NCI-H1092 treated with DMSO at 0.1 percent for 48 hours (cell line): ENCODE data around the gene EPHB1.
"Not testable (repeated sequence)": the region's sequence is repeated elsewhere in the genome, so short reads cannot be mapped to it uniquely, and the experiment has no call there.

Experiments used
- DNase-seq: peaks from one replicate; lab custom pipeline; 2025; lab: John Stamatoyannopoulos, UW

Gene EPHB1

DNA sequence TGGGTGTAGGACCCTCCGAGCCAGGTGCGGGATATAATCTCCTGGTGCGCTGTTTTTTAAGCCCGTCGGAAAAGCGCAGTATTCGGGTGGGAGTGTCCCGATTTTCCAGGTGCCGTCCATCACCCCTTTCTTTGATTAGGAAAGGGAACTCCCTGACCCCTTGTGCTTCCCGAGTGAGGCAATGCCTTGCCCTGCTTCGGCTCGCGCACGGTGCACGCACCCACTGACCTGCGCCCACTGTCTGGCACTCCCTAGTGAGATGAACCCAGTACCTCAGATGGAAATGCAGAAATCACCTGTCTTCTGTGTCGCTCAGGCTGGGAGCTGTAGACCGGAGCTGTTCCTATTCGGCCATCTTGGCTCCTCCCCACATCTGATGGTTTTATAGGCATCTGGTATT is 210.6 kb downstream of the EPHB1 start:
- not testable (repeated sequence) for DNase-seq

DNA sequence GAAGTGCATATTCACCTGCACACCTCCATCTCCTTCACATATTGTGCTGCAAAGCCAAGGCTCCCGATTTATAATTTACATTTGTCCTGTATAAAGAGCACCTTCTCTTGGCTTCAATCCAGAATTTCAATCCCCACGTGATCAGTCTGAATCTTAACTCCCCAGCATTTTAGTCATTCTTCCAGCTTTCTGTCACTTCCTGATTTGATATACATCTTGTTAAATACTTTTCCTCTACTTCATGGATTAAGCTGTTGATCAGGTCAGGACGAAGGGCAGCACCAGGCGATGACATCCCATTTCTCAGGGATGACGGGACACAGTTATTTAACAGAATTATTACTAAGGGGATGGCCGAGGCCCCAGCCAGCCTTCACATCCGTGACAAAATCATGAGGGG is 212.5 kb downstream of the EPHB1 start:
- DNase-seq = no peak

DNA sequence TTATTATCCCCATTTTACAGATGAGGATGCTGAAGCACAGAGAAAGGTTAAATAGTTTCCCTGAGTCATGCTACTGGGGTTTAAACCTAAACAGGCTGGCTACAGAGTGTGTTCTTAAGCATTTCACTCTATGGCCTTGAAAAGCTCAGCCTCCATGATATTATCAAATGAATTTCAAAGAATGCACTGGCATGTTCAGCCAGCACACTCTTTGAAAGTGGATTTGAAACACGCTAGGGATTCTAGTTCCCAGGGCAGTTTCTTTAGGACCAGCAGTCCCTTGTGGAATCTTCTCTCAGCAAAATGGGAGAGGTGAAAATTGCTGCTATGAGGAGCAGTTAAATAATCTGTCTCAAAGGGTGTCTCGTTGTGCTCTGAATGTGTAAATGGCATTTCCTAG is 213.3 kb downstream of the EPHB1 start:
- no peak for DNase-seq

DNA sequence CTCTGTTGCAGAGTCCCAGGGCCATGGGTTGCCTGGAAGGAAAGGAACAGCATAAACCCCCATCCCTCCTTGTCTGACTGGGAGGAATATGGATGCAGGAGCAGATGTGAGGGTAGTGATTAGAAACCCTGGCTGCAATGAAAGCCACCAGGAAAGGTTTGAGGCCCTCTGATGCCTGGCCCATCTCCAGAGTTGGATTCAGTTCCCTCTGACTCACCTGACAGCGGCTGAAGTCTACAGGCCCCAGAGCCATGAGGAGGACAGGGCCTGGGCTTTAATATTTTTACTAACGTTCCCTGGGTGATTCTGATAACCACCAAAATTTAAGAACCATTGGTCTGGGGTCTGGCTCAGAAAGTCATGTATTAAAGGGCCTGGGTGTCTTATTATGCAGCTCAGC is 214.0 kb downstream of the EPHB1 start:
- DNase-seq = no peak

DNA sequence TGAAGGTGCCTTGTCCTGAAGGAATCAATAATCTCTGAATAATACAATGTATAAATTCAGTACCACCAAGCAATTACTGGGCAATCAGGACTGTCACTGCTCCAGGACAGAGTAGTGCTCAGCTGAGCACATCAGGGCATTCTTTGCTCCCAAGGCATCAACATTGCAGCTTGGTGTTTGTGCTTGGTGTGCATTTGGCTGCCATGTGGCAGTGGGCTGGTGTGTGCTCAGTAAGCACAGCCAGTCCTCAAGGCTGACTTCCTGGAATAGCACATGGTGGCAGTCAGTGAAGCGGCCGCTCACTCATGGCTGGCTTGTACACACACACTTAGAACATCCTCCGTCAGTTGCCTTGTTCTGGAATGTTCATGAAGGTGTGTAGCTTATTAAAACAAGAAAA is 217.0 kb downstream of the EPHB1 start:
- DNase-seq = no peak

DNA sequence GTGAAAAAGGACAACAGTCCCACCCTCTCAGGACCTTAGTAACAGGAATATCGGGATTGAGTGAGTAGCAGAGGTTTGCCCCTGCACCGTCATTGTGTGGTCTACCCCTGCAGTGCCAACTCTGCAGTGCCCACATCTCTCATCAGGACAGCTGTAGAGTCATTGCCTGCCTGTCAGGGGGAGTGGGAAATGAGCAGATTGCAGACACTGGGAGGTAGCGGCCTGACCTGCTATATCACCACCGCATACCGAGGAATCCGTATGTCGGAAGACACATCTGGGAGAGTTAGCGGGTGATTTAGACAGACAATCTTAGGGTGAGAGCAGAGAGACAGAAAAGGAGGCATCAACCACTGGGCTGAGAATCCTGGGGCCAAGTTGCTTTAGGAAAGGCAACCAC is 218.1 kb downstream of the EPHB1 start:
- no peak for DNase-seq

DNA sequence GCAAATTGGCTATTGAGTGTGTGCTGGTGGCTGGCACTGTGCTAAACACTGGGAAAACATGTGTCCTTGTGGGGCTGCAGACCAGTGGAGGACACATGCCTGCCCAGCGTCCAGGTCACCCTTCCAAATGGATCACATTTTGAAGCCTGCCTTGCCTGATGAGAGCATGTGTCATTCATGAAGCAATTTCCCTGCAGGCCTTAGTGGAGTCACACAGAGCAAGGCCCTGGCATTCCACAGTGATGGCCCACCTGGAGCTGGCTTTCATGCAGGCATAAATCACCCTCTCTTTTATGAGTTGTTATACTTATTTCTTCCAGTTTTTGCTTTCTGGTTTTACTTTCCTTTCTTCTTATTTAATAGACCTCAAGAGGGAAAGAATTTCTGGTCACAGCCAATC is 219.5 kb downstream of the EPHB1 start:
- DNase-seq = no peak

DNA sequence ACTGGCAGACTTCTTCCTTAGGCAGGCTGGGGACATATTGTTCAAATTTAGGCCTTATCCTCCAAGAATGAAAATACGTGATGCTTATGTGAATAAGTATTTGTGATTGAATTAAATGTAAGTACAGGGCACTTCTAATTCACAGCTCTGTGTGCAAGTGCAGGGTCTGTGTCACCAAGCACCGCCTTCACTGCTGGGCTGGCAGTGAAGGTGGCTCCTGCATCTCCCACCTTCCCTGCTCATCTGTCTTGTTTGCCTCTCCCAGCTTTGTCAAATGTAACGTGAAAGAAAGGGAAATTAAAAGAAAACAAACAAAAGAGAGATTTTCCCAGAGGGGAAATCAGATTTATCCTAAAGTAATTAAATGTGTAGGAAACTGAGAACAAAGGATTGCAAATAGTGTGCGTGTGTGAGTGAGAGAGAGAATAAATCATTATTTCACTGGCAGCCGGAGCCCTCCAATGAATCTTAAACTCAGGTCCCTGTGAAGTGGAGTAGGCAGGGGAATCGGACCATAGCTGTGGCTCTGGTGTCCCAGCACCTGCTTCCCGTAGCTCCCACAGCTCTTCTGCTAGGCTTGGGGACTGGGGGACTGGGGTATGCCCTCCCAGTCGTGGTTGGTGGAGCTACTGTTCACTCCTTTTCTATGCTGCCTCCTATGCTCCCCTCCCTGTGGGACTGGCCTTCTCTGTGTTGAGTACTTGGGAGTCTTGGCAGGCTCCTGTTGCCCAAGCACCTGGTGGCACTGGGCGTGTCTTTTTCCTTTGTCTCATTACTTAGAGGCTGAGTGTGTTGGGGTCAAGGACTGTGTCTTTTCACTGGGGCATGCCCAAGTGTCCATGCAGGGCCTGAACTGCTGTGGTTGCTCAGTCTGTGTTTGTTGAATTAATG is 222.2 kb downstream of the EPHB1 start:
- peak; percentile 39 for DNase-seq

DNA sequence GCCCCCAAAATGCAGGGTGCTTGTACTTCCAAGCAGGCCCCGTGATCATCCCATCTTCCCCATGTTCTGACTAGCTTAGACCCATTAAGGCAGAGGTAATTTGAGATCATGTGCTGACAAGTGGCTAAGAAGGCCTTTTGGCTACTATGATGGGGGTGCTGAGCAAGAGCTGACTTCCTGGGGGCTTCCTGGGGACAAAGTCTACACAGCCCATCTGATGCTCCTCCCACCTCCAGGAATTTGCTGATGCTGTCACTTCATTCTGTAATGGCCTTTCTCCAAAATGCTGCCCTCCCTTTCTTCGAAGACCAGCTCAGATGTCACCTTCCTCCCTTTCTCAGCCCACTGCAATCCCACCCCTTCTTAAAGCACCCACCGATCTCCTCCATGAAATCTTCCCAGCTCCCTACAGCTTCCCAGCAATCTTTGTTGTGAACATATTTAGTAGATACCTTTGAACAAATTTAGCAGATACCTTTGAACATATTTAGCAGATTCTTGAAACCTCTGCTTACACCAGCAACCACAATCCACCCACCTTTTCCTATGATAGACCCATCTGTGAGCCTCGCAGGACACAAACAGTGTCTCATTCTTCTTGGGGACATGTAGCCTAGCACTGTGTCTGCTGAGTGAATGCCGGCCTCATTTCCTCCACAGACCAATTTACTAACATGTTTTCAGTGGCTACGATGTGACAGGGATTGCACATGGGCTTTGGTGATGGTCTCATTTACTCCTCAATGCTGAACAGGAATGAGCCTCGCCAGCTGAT is 223.3 kb downstream of the EPHB1 start:
- no peak for DNase-seq

DNA sequence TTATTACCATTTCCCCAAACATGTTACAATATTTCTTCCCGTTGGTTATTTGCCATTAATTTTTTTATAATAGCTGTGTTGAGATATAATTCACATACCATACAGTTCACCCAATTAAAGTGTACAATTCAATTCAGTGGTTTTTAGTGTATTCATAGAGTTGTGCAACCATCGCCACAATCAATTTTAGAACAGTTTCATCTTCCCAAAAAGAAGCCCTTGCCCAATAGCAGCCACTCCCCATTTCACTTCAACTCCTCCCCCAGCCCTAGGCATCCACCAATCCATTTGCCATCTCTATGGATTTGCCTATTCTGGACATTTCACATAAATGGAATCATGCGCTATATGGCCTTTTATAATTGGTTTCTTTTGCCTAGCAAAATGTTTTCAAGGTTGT is 225.1 kb downstream of the EPHB1 start:
- no peak for DNase-seq

DNA sequence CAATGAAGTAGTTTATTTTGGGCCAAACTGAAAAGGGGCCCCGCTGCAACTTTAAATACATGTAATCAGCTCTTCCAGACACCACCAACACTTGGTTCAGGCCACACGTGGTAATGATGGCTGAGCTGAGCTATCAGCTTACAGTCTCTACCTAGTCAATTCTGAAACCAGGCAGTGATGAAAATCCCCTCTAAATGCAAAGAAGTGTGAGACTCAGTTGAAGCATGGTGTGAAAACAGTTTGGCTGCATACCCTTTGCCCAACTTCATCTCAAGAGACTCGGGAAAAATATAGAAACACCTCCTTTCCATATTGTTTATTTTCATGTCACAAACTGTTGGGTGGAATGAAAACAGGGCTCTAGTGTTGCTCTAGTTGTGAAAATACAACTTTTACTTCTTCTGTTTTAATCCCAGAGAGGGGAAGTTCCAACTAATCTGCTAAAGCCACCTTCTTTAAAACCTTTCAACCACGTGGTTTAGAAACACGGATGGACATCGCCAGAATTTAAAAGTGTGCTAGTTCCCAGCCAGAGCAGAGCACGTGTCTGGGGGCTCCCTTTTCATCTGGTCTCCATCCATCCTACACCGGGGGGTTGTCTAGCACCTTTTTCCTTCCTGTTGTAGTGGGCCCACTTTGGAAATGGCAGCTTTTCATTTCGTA is 229.1 kb downstream of the EPHB1 start:
- DNase-seq = no peak

DNA sequence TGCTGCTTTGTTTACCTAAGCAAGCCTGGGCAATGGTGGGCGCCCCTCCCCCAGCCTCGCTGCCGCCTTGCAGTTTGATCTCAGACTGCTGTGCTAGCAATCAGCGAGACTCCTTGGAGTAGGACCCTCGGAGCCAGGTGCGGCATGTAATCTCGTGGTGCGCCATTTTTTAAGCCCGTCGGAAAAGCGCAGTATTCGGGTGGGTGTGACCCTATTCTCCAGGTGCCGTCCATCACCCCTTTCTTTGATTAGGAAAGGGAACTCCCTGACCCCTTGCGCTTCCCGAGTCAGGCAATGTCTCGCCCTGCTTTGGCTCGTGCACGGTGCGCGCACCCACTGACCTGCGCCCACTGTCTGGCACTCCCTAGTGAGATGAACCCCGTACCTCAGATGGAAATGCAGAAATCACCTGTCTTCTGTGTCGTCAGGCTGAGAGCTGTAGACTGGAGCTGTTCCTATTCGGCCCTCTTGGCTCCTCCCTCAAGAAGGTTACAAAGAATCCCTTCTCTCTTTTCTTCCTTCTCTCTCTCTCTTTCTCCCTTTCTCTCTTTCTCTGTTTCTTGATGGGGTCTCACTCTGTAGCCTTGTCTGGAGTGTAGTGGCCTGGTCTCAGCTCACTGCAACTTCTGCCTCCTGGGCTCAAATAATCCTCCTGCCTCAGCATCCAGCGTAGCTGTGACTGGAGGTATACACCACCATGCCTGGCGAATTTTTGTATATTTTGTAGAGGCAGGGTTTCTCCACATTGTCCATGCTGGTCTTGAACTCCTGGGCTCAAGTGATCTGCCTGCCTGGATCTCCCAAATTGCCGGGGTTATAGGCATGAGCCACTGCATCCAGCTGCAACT is 235.9 kb downstream of the EPHB1 start:
- not testable (repeated sequence) for DNase-seq

DNA sequence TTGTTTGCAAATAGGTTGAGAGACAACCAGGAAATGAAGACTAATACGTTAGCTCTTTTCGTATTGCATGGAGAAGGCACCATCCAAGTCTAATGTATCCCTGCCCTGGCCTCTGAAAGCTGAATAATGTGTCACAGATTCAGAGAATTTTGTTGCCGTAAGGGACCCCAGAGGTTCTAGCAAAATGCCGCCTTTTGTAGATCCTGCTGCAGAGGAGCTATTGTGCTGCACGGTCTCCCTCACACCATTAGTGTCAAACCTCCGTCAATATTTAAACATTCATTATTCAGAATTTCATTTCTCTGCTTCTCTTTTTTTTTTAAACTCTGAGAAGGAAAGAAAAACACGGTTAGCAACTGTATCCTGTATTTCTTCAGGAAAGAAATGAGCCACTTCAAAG is 238.7 kb downstream of the EPHB1 start:
- no peak for DNase-seq

DNA sequence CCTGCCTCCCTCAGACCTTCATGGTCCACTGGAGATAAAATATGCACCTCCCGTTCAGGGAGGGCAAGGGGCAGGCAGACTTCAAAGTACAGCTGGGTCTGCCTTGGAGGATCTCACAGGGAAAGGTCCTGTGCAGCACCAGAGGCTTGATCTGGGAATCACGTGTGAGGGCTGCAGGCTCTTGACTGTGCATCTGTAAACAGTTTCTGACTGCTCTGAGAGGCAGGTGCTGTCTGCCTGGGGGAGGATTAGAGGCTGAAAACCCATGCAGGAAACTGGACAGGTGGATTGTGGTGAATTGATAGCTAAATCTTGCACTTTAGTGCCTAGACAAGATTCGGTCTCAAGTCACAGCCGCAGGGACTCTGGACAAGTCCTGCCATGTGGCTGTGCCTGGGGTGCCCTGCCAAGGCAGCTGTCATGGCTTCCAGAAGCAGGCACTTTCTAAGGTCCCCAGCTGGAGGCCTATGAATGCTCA is 239.3 kb downstream of the EPHB1 start:
- peak; percentile 36 for DNase-seq

DNA sequence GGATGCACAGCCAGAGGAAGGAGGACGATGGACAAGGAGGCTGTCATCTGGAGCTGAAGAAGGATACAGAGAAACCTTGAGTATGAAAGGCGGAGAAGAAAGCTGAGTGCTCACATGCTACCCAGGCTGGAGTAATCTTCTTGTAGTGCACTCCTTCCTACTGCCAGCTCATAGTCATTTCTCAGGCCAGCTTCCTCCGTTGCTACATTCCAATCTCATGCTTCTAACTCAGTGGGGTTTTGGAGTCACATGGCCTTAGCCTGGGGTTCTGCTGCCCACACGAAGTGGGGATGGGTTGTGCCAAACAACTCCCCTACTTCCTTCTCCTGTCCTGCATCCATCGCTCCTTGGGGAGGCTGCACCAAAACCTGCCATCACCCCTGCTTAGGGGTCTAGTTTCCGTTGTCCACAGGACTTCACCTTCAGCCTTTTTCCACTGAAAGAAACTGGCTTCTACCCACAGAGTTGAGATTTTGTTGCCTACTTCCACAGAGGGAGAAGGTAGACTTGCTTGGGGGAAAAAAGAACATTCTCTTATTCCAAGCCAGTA is 239.9 kb downstream of the EPHB1 start:
- DNase-seq = no peak

DNA sequence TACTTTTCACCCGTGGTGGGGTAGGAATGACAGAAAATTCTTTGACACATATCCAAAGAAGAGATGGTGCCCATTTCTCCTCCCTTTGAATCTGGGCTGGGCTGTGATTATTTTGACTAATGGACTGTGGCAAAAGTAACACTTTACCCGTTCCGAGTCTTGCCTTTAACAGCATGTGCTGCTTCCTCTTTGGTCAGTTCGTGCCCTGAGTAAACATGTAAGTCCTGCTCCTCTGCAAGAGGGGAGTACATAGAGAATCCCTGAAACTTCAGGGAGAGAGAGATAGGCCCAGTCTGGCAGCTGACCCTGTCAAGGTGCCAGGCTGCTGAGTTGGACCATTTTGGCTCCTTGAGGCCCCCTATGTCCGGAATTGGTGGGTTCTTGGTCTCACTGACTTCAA is 243.1 kb downstream of the EPHB1 start:
- no peak for DNase-seq

DNA sequence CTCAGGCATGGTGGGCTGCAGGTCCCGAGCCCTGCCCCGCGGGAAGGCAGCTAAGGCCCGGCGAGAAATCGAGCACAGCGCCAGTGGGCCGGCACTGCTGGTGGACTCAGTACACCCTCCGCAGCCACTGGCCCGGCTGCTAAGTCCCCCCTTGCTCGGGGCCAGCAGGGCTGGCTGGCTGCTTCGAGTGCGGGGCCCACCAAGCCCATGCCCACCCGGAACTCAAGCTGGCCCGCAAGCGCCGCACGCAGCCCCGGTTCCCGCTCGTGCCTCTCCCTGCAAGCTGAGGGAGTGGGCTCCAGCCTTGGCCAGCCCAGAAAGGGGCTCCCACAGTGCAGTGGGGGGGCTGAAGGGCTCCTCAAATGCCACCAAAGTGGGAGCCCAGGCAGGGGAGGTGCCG is 244.5 kb downstream of the EPHB1 start:
- not testable (repeated sequence) for DNase-seq

DNA sequence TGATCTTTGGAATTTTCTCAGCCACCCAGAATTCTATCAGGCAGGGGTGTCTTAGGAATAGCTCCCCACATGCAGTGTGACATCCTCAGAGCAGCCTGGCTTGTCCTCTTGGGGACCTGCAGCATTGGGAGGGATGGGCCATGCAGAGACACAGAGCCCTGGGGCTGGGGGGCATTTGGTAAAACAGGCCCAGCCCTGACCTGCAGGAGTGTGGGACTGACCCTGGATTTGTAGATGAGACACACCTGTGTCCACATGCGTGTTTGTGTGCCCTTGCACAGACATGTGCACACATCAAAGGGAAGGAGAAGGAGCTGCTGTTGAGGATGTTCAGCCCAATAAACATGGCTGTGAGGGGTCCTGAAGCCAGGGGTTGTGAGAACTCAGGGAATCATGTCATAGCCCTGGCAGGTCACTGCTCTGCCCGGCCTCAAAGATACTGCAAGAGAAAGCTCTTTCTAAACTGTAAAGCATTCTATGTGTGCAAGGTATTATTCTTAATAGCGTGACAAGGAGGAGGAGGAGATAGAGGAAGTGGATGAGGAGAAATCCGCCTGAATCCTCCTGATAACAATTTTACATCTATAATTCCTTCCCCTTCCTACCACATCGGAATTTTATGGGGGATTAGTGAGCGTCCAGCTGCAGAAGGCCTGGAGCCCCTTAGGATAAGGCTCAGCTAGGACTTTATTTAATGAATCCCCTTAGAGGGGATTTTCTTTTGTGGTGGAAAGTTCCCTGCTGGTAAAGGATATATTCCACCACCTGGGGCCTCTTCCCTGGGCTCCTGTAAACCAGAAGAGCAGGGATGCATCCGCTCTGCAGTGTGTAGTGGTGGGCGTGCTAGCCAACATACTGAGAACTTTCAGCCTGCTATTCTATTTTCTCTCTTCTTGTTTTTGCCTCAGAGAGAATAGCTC is 245.5 kb downstream of the EPHB1 start:
- DNase-seq = no peak

DNA sequence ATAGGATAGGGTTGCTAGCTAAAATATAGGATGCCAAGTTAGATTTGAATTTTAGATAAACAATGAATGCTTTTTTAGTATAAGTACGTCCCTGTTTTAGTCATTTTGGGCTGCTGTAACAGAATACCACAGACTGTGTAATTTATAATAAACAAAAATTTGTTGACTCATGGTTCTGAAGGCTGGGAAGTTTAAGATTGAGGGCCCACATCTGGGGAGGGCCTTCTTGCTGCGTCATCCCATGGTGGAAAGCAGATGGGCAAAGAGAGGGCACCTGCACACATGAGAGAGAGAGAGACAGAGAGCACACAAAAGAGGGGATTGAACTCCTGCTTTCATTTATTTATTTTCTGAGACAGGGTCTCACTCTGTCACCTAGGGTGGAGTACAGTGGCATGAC is 246.5 kb downstream of the EPHB1 start:
- no peak for DNase-seq

DNA sequence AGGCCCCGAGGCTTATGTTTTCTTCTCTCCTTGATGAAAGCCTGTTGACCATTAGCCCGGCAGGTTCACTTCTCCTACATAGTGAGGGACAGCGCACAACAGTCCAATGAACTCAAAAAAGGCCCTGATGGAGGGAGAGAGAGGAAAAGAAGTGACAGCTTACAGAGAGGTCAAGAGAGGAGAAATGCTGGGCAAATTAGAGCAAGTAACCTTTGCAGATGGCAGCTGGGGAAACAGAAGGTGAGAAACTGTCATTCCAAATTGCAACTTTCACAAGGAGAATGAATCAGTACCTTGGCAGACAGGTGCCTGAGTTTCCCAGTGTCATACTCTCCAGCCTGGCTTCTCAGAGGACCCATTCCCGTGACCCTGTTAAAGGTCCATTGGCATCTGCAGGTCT is 252.0 kb downstream of the EPHB1 start:
- DNase-seq = no peak
